HG03280 (cell line): Measurements from ENCODE around the gene HDAC9.
"Not testable (repeated sequence)": the region's sequence is repeated elsewhere in the genome, so short reads cannot be mapped to it uniquely, and the experiment has no call there.

Experiments
- ATAC-seq: cut with Tn5 transposase; IDR thresholded peaks from one replicate; pipeline ENCODE4 v1.9.1; 2021; ENCODE audit warnings: mild to moderate bottlenecking, moderate library complexity; ENCODE audit not compliant: unreplicated experiment

The HDAC9 gene

GRCh38 chr7:18995811-18996426 is 500.4 kb downstream of the HDAC9 start:
- ATAC-seq = no peak

GRCh38 chr7:18996583-18996982 is 501.0 kb downstream of the HDAC9 start:
- no peak for ATAC-seq

DNA sequence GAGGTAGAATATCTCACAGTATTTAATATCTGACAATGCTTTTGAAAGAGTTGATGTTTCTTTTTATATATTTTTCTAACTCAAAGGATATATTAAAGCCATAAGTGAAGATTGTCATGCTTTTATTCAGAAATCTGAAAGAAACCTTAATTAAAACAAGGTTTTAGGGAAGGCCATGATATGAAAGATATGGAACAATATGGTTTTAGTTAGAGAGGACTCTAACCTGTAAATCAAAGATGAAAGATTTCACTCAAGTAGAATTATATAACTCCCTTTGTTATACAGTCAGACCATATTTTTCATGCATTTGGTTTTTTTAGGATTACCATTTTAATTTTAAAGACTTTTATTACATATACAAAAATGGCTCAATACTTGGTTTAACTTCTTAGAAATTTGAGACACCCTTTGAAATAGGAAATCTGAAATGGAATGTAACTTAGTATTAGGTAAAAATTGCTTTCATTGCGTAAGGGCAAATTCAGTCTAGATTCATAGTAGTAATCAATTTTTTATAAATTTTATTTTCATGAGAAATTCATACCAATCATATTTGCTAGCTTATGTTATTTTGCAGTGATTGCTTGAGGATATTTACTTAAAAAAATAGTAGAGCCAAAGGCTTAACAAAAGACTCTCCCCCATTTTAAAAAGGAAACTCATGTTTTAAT is 502.1 kb downstream of the HDAC9 start:
- ATAC-seq = no peak

- no peak for ATAC-seq
These were observed 504.9 kb downstream of the HDAC9 start for GRCh38 chr7:19000410-19000809.

DNA sequence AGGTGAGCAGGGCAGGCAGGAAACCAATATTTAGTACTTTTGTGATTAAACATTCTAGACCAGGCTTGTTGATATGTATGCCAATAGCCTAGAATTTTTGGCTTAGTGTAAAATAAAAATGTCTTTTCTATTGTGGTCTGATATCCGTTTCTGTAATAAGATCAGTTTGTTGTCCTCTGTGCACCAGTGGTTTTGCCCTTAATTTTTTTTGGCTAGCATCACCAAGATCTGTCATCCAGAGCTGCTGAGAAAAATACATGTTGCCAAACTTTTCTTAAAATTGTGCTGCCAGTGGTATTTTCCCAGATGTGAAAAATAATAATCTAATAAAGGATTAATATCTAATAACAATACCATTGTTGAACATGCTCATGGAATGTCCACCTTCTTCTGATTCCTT is 506.3 kb downstream of the HDAC9 start:
- no peak for ATAC-seq

DNA sequence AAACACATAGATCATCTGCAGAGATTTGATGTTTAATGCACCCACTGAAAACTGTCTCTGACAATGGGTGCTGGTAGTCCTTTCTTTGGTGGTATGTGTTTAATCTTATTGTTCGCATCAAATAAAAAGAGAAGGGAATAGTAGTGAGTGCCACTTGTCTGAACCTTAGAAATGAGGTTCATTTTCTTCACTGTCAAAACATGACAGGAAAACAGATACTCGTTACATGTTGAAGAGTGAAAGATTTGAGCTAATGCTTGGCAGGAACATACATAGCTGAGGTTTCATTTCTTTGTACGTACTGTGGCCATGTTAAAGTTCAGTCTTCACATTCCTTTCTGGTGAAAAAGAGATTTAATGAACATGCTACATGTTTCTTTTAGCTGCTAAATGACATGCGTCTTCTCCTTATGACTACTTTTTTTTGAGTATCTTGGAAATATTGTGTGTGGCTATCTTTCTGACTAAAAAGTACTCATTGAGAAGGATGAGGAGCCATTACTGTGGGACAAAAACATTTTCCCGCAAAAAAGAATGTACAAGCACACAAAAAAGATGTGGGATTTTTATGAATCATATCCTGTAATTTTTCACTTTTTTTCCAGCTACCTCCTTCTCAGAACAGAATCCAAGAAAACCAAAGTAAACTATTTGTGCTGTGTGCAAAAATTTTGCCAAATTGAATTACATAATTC is 513.8 kb downstream of the HDAC9 start:
- ATAC-seq = no peak

- ATAC-seq = no peak
These were observed 514.4 kb downstream of the HDAC9 start for GRCh38 chr7:19009936-19010280.

- ATAC-seq = no peak
These were observed 515.7 kb downstream of the HDAC9 start for GRCh38 chr7:19011212-19011611.

- ATAC-seq = no peak
These were observed 519.5 kb downstream of the HDAC9 start for GRCh38 chr7:19015098-19015497.

GRCh38 chr7:19016140-19016539 is 520.6 kb downstream of the HDAC9 start:
- ATAC-seq = no peak

GRCh38 chr7:19017374-19017773 is 521.8 kb downstream of the HDAC9 start:
- ATAC-seq = no peak

DNA sequence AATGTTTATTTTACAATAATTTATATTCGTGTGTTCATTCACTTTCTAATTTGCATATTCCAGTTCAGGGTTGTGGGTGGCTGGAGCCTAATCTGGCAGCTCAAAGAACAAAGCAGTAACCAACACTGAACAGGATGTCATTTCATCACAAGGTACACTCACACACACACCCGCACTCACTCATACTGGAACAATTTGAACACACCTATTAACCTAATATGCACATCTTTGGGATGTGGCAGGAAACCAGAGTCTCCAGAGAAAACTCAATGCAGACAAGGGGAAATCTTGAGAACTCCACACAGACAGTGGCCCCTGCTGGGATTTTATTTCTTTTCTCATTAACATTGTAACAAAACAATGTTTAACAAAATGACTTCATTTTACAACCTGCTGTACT is 524.5 kb downstream of the HDAC9 start:
- ATAC-seq = no peak

GRCh38 chr7:19020711-19021110 is 525.2 kb downstream of the HDAC9 start:
- no peak for ATAC-seq

GRCh38 chr7:19023477-19023876 is 527.9 kb downstream of the HDAC9 start:
- no peak for ATAC-seq

GRCh38 chr7:19024261-19024660 is 528.7 kb downstream of the HDAC9 start:
- ATAC-seq = no peak

DNA sequence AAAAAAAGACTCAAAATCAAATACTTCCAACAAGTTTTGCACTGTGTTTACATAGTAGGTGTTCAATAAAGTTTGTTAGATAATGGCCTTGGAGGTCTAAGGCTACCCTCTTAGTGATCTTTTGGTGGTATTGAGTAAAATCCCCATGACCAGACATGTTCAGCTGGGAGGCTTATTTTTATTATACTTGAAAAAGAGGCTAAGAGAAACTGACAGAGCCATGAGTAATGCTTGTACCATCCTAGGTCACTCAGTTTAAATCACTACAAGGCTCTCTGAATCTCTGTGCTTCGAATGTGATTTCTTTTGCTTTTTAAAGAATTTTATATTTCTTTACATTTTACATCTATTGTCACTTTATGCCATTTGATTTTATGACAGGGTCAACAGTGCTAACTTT is 531.3 kb downstream of the HDAC9 start:
- ATAC-seq = no peak

DNA sequence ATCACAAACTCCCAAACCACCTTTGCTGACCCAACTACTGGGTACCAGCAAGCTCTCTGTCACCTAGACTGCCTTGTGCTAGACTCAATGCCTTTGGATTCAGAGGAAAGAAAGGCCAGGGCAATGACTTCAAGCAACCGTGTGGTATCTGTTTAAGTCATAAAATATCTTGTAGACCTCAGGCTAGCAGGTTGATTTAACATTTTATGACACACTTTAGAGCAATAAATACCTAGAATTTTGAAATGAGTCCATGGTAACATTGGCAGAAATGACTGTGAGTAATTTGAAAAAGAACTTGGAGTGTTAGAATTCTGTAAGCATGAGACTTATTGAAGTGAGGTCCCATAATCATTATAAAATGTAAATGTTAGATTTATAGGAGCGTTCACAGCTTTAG is 534.7 kb downstream of the HDAC9 start:
- no peak for ATAC-seq

- ATAC-seq = not testable (repeated sequence)
These were observed 537.4 kb downstream of the HDAC9 start for GRCh38 chr7:19032942-19033341.

DNA sequence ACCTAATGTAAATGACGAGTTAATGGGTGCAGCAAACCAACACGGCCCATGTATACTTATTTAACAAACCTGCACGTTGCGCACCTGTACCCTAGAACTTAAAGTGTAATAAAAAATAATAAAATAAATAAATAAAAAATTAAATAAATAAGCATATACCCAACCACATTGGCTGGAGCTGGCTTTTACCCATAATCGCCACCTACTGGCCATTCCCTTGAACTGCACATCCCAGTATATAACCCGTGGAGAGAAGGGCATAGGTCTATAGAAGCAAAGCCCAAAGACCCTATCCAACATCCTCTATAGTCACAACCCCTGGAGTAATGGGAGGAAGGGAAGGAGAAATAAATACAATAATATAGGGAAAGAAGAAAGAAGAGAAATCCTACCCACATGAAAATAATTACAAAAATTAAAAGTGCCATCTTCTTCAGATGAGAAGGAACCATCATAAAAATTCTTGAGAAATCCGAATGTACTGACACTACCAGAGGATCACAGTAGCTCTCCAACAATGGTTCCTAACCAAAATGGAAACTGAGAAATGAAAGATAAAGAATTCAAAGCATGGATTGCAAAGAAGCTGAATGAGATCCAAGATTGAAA is 556.3 kb downstream of the HDAC9 start:
- ATAC-seq = no peak
